Measurements from ENCODE around the gene BLID.

The BLID gene

DNA sequence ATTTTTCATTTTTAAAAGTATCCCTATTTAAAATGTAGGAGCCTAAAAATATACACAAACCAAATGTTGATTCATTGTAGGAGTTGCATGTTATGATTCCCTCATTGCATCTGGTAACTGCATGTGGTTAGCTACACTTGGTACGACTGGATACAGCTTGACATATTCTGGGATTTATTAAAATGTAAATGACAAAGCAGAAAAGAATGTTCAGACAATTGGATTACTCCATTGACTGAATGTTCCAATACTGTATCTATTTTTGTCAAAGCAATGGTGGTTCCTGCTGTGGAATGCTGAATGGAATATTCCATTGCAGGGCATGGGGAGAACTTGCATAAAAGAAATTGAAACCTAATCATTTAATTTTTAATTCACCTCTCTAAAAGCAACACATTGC lies 30.8 kb downstream of the BLID start:
- peak in 1 of 56 donors; percentile 31 for DNase-seq

DNA sequence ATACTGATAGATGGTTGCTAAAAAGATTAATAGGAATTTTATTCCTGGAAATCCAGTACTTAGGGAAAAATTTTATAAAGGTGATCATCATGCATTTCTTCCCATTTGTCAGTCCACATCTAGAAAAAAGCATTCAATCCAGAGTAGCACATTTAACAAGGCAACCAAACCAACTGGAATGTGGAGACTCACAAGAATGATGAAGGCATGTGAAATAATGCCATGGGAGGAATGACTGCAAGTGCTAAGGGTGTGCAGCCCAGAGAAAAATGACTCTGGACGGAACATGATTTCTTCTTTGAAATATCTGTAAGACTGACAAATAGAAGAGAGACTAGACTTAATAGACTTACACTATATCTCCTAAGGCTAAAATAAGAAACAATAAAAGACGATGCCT lies 33.8 kb downstream of the BLID start:
- DNase-seq, result no peak

DNA sequence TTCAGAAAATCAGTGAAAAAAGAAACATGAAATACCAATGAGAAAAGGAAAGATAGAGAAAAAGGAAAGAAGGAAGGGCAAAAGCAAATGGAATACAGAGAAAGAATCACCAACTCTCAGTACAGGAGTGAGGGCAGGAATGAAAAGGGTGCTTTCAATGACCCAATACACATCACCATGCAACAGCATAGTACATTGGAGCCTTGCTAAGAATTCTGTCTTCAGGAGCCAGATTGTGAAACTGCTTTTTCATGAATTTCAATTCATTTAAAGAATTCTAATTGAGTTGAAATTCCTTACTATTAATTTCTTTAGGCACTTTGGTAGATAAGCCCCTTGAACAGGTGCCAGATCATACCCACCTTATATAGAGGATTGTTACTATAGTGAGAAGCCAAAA lies 34.9 kb downstream of the BLID start:
- no peak for DNase-seq

DNA sequence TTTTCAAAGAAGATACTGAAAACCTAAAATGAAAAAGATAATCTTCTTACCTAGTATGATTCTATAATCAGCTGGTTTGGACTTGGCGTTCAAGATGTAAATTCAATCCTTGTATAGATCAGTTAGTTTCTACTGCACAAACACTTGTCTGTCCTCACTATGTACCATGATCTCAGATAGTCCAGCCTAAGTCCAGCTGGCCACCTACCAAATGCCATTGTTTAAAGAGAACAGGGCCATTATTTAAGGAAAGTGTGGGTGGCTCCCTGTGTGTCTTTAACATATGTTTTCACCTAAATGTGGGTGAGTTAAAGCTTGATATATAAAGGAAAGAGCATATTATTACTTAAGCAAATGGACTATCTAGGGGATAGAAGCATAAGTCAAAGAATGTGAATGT lies 38.6 kb downstream of the BLID start:
- DNase-seq, result peak in 8 of 56 donors; percentile 15 to 28 (median 18)

DNA sequence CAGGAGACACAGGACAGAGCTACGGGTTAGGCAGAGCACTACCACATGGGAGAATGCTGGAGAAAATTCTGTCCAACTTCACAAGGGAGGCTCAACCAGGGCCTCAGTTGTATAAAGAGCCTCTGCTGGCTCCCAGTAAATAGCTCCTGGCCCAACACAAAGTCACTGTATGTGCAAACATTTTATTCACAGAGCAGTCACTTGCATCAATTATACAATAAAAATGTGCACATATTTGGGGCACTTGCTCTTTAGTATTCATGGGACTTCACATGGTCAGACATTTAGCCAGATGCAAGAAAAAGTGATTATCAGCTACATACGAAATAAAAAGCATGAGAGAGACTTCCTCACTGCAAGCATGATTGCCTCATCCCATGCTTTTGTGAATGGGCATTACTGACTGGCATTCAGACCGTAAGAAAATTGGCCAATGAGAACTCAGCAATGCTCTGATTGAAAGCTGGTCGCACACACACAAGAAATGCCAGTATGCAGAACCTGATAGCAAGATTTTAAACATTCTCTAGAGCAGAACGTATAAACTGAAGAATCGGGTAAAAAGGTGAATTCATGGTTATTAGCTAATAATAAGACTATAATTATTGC lies 39.4 kb downstream of the BLID start:
- peak in 11 of 56 donors; percentile 10 to 45 (median 24) for DNase-seq

DNA sequence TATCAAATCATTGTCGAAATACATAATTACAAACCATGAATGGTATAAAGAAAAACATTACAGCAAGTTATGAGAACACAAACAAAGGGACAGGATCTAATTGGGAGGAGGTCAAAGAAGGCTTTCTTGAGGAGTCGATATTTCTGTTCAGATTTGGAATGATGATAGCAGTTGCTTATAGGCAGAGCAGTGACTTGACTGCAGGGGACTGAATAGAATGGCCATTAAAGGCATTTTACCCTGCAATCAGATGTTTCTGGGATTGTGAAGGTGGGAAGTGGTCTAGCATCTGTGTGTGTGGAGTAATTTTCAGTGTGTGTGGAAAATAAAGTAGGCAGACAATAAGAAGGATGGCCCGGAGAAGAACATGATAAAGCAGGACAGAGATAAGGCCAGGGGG lies 41.0 kb downstream of the BLID start:
- DNase-seq, result no peak

DNA sequence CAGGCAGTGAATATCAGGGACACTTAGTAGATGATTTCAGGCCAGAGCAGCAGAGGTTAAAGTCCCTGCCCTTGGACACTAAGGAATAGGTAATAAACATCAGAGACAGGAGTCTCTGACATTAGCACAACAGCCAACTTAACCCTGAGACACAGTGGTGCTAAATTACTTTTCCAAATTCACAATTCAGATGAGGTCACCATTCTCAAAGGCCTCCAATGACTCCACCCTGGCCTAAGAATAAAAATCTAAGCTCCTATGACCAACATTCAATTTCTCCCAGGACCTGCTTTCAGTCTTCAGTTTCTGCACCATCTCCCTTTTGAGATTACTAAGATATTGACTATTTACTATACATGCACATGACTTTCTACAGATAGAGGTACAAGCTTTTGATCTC lies 42.0 kb downstream of the BLID start:
- DNase-seq, result no peak

DNA sequence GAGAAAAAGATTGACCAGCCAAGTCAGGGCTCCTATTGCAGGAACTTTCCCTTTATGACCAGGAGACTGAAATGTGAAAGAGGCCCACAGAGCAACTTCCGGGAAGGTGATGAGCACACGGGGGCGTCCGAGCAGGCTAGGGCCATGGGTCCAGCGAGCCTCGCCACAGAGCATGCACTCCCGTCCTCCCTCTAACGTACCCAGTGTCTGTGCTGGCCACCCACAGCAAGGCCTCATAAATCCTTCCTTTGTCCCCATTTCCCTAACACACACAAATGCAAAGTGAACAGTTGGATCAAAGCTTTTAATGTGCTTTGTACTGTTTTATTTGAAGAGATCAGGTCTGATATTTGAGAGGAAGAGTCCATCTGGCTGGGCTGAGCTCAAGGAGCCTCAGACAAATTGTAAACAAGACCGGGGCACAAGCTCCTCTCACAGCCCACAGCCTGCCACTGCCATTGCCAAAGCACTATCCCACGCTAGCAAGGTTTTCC lies 44.3 kb downstream of the BLID start:
- DNase-seq, result peak in 37 of 56 donors; percentile 8 to 77 (median 39)

DNA sequence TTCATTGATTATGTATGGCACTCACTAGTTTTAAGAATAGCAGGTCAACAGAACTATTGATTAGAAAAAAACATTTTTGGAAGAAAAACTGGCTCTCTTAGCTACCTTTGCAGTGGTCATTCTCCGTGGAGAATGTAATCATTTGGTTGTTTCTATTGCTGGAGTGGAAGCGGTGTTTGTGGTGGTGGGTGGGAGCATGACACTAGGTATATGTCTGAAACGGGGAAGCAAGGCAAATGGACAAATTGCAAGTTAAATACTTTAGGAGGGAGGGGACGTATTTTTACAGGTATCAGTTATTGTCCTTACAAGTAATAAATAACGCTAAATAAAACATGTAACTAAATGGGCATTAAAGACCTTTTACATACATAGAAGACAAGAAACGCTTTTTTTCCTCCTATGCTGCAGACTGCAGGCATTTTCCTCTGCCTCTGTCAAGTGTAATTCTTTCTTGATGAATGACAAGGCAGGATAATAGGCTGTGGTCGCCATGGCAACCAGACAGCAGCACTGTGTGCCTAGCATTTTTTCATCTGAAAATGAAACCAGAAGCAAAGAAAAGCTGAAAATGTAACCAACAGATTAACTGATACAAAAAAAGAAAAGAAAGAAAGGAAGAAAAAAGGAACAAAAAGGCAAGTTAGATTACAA lies 46.2 kb downstream of the BLID start:
- DNase-seq, result peak in 47 of 56 donors; percentile 9 to 92 (median 50)

DNA sequence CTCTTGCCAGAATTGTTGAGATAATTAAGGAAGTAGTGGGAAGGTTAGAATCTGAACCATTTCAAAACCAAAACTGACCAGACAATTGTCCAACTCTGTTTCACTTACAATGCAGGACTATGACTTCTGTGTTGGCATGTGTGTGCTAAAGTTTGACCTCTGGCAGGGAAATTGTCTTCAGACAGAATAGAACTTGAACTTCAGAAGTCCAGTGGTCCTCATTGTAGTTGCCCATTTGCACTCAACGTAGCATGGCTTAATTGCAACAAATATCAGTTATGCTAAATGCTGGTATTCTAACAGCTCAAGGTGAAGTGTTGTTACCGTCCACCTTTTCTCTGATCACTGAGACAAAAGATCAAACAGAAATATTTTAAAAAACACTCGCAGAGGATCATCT lies 47.2 kb downstream of the BLID start:
- DNase-seq, result no peak

DNA sequence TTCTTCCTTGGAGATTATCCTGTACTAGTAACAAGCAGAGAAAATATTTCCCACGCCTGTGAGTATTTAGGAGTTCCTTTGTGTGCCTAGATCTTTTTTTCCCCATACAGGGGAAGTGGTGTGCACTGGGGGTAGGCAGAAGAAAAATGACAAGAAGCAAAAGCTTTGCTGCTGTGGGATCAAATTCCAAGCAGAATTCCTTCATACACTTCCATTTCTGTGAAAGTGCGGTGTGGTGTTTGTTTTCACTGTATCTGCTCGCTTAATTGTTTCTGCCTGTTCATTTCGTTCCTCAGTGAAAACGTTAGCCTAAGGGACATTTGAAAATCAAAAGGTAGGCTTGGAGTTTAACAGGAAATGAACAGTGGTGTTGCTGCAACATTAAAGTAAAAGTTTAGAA lies 47.9 kb downstream of the BLID start:
- DNase-seq, result no peak
